Measurements from ENCODE around the gene SNRNP35.
"Not testable (repeated sequence)": the region's sequence is repeated elsewhere in the genome, so short reads cannot be mapped to it uniquely, and the experiment has no call there.

SNRNP35 gene

DNA sequence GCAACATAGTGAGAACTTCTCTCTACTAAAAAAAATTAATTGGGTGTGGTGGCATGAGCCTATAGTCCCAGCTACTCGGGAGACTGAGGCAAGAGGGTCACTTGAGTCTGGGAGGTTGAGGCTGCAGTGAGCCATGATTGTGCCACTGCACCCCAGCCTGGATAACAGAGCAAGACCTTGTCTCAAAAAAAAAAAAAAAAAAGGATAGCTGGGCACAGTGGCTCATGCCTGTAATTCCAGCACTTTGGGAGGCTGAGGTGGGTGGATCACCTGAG lies 5.7 kb upstream of the SNRNP35 start:
- H3K4me2 ChIP-seq (ENCODE audit: low read length); H3K27me3 ChIP-seq (ENCODE audit: control insufficient read depth, insufficient read depth, low read length): not testable (repeated sequence)

DNA sequence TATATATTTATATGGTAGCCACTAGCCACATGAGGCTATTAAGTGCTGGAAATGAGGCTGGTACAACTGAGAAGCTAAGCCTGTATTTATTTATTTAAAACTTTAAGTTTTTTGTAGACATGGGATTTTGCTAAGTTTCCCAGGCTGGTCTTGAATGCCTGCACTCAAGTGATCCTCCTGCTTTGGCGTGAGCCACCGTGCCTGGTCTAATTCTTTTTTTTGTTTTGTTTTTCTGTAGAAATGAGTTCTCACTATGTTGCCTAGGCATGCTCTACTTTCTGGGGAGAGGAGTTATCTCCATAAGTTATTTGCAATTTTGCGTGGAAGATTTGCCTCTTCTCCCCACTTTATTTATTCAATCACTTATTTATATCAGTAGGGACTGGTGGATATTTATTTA lies 4.8 kb upstream of the SNRNP35 start:
- no peak overlapping the region for H3K9ac ChIP-seq (ENCODE audit: low read depth, low read length)
- H3K4me1 ChIP-seq (ENCODE audit: control insufficient read depth, insufficient read depth, low read length), result peaks cover 4% of the 10 kb centered on the region
- no peaks in the 10 kb centered on the region for H3K27me3 ChIP-seq (ENCODE audit: control insufficient read depth, insufficient read depth, low read length)
- H3K9me3 ChIP-seq (replicated peaks; ENCODE audit: low read length), result no peaks in the 10 kb centered on the region
- no peak overlapping the region for H3K4me2 ChIP-seq (ENCODE audit: low read length)
- H3K4me3 ChIP-seq (ENCODE audit: low read length), result no peak overlapping the region
- no peaks in the 10 kb centered on the region for H3K36me3 ChIP-seq (ENCODE audit: insufficient read depth, low read length)

More for the DNA sequence above, 5.7 kb upstream of the SNRNP35 start:
- not testable (repeated sequence) for H3K4me3 ChIP-seq (ENCODE audit: low read length); H3K9ac ChIP-seq (ENCODE audit: low read depth, low read length); H3K4me1 ChIP-seq (ENCODE audit: control insufficient read depth, insufficient read depth, low read length); H3K9me3 ChIP-seq (replicated peaks; ENCODE audit: low read length); H3K36me3 ChIP-seq (ENCODE audit: insufficient read depth, low read length)

- H3K9me3 ChIP-seq (replicated peaks; ENCODE audit: low read length); H3K4me1 ChIP-seq (ENCODE audit: control insufficient read depth, insufficient read depth, low read length); H3K4me3 ChIP-seq (ENCODE audit: low read length); H3K4me2 ChIP-seq (ENCODE audit: low read length); H3K27me3 ChIP-seq (ENCODE audit: control insufficient read depth, insufficient read depth, low read length); H3K9ac ChIP-seq (ENCODE audit: low read depth, low read length): not testable (repeated sequence)
- H3K36me3 ChIP-seq (ENCODE audit: insufficient read depth, low read length), result peaks cover 28% of the 10 kb centered on the region
These were observed 5.2 kb downstream of the SNRNP35 start for GRCh38 chr12:123463174-123463573.

DNA sequence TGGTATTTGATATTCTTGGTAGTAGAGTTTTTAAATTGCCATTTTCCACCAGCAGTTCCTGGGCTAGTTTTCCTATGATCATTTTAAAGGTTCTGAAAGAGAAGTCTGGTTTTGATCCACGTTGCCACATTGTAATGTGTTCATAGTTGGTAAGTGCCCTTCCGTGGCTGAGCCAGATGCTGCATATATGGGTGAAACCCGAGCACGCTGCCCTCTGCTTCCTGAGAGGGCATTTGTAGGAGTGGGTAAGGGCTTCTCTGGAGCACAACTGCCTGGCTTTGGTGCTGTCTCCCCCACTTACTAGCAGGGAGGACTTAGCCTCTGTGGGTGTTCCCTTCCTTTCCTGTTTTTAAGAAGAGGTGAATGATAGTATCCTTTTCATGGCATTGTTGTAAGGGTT lies 7.1 kb downstream of the SNRNP35 start:
- Histone ChIP-seq H3K4me3 (ENCODE audit: low read length) (no peak overlapping the region), H3K4me1 (ENCODE audit: control insufficient read depth, insufficient read depth, low read length) (no peaks in the 10 kb centered on the region), H3K4me2 (ENCODE audit: low read length) (no peak overlapping the region), H3K9ac (ENCODE audit: low read depth, low read length) (no peak overlapping the region), H3K27me3 (ENCODE audit: control insufficient read depth, insufficient read depth, low read length) (no peaks in the 10 kb centered on the region), H3K36me3 (ENCODE audit: insufficient read depth, low read length) (peaks cover 41% of the 10 kb centered on the region), H3K9me3 (replicated peaks; ENCODE audit: low read length) (no peaks in the 10 kb centered on the region)

DNA sequence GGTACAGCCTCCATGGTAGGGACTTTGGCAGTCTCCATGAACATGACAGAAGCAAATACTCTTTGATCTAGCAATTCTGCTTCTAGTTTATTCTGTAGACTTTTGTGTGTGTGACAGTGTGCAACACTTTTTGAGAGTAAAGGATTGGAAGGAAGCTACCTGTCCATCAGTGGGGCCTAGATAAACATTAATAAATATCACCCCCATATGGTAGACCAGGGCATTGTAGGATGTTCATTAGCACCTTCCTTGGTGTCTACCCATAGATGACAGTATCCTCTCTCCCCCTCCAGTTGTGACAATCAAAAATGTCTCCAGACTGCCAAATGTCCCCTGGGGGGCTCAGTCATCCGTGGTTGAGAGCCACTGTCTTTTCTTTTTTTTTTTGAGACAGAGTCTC lies 10.8 kb downstream of the SNRNP35 start:
- Histone ChIP-seq H3K4me1 (ENCODE audit: control insufficient read depth, insufficient read depth, low read length) (peaks cover 7% of the 10 kb centered on the region), H3K9ac (ENCODE audit: low read depth, low read length) (no peak overlapping the region), H3K27me3 (ENCODE audit: control insufficient read depth, insufficient read depth, low read length) (no peaks in the 10 kb centered on the region), H3K9me3 (replicated peaks; ENCODE audit: low read length) (no peaks in the 10 kb centered on the region), H3K36me3 (ENCODE audit: insufficient read depth, low read length) (peaks cover 52% of the 10 kb centered on the region), H3K4me2 (ENCODE audit: low read length) (no peak overlapping the region), H3K4me3 (ENCODE audit: low read length) (no peak overlapping the region)

DNA sequence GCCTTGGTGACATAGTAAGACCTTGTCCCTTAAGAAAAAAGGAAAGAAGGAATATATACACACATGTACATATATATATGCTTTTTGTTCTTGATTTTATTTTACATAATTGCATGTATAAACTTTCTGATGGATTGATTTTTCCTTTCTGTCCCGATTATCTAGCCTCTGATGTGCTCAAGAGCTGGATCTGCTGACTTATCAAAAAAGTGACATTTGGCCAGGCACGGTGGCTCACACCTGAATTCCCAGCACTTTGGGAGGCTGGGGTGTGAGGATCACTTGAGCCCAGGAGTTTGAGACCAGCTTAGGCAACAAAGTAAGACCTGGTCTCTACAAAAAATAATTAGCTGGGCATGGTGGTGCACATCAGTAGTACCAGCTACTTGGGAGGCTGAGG lies 12.0 kb downstream of the SNRNP35 start:
- no peaks in the 10 kb centered on the region for H3K27me3 ChIP-seq (ENCODE audit: control insufficient read depth, insufficient read depth, low read length)
- no peak overlapping the region for H3K4me3 ChIP-seq (ENCODE audit: low read length)
- H3K4me2 ChIP-seq (ENCODE audit: low read length), result no peak overlapping the region
- H3K9ac ChIP-seq (ENCODE audit: low read depth, low read length), result no peak overlapping the region
- H3K36me3 ChIP-seq (ENCODE audit: insufficient read depth, low read length), result peaks cover 51% of the 10 kb centered on the region
- H3K4me1 ChIP-seq (ENCODE audit: control insufficient read depth, insufficient read depth, low read length), result peaks cover 7% of the 10 kb centered on the region
- H3K9me3 ChIP-seq (replicated peaks; ENCODE audit: low read length), result no peaks in the 10 kb centered on the region

DNA sequence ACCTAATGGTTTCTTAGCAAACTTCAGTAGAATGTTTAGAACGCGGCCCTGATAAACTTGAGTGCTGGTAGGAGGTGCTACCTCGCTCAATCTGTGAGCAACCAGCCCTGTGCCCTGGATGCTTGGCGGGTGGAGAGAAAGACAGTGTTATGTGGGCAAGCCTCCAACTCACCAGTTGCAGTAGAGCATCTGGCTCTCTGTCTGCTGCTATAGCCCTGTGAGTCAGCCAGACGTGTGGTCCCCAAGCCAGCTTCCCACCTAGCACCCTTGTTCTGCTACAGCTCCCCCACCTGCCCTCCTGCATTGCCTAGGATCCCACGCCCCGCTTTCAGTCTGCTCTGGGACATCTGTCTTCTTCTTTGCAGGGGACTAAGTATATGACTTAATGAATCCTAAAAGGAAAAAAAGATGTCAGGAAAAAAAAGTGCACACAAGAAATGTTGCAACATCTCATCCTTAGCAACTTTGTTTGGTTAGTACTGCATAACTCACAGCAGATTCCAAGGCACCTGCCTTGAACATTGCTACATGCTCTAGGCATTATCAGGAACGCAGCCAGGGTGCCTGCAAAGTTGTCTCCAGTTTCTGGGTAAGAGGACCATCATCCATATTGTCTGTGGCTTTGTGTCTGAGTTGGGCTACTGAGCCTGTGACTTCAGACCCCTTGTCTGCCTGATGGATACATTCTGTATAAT lies 13.6 kb downstream of the SNRNP35 start:
- H3K4me3 ChIP-seq (ENCODE audit: low read length), result no peak overlapping the region
- H3K4me1 ChIP-seq (ENCODE audit: control insufficient read depth, insufficient read depth, low read length), result peaks cover 7% of the 10 kb centered on the region
- H3K36me3 ChIP-seq (ENCODE audit: insufficient read depth, low read length), result peaks cover 41% of the 10 kb centered on the region
- no peaks in the 10 kb centered on the region for H3K27me3 ChIP-seq (ENCODE audit: control insufficient read depth, insufficient read depth, low read length)
- H3K4me2 ChIP-seq (ENCODE audit: low read length), result no peak overlapping the region
- no peaks in the 10 kb centered on the region for H3K9me3 ChIP-seq (replicated peaks; ENCODE audit: low read length)
- H3K9ac ChIP-seq (ENCODE audit: low read depth, low read length), result no peak overlapping the region

DNA sequence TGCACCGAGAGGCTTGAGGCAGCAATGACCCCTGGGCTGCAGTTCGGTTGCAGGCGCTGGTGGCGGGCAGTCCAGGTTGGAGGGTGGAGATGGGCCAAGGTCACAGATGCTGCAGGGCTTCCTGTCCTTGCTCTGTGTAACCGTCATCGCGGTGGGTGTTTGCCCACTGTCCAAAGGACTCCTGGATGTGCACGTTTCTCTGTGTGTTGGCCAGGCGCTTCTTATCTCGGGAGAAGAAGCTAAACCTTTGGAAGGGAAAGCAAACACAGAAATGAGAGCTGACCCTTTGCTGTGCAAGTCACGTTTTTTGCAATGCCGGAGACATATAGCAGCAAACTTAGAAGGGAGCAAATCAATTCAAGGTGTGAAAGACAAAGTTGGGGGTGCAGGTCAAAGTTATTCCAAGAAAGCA lies 14.5 kb downstream of the SNRNP35 start:
- H3K4me3 ChIP-seq (ENCODE audit: low read length), result no peak overlapping the region
- H3K27me3 ChIP-seq (ENCODE audit: control insufficient read depth, insufficient read depth, low read length), result no peaks in the 10 kb centered on the region
- no peak overlapping the region for H3K4me2 ChIP-seq (ENCODE audit: low read length)
- H3K9me3 ChIP-seq (replicated peaks; ENCODE audit: low read length), result no peaks in the 10 kb centered on the region
- H3K9ac ChIP-seq (ENCODE audit: low read depth, low read length), result no peak overlapping the region
- peaks cover 43% of the 10 kb centered on the region for H3K36me3 ChIP-seq (ENCODE audit: insufficient read depth, low read length)
- peaks cover 7% of the 10 kb centered on the region for H3K4me1 ChIP-seq (ENCODE audit: control insufficient read depth, insufficient read depth, low read length)

- H3K4me3 ChIP-seq (ENCODE audit: low read length), result no peak overlapping the region
- H3K4me2 ChIP-seq (ENCODE audit: low read length), result no peak overlapping the region
- H3K27me3 ChIP-seq (ENCODE audit: control insufficient read depth, insufficient read depth, low read length), result no peaks in the 10 kb centered on the region
- H3K36me3 ChIP-seq (ENCODE audit: insufficient read depth, low read length), result peaks cover 31% of the 10 kb centered on the region
- no peak overlapping the region for H3K9ac ChIP-seq (ENCODE audit: low read depth, low read length)
- H3K4me1 ChIP-seq (ENCODE audit: control insufficient read depth, insufficient read depth, low read length), result peaks cover 23% of the 10 kb centered on the region
- no peaks in the 10 kb centered on the region for H3K9me3 ChIP-seq (replicated peaks; ENCODE audit: low read length)
These were observed 16.7 kb downstream of the SNRNP35 start for GRCh38 chr12:123474485-123475245.

GRCh38 chr12:123475246-123475703 lies 17.3 kb downstream of the SNRNP35 start:
- no peak overlapping the region for H3K9ac ChIP-seq (ENCODE audit: low read depth, low read length)
- no peaks in the 10 kb centered on the region for H3K27me3 ChIP-seq (ENCODE audit: control insufficient read depth, insufficient read depth, low read length)
- no peak overlapping the region for H3K4me3 ChIP-seq (ENCODE audit: low read length)
- no peaks in the 10 kb centered on the region for H3K9me3 ChIP-seq (replicated peaks; ENCODE audit: low read length)
- peaks cover 25% of the 10 kb centered on the region for H3K36me3 ChIP-seq (ENCODE audit: insufficient read depth, low read length)
- no peak overlapping the region for H3K4me2 ChIP-seq (ENCODE audit: low read length)
- H3K4me1 ChIP-seq (ENCODE audit: control insufficient read depth, insufficient read depth, low read length), result peaks cover 27% of the 10 kb centered on the region

DNA sequence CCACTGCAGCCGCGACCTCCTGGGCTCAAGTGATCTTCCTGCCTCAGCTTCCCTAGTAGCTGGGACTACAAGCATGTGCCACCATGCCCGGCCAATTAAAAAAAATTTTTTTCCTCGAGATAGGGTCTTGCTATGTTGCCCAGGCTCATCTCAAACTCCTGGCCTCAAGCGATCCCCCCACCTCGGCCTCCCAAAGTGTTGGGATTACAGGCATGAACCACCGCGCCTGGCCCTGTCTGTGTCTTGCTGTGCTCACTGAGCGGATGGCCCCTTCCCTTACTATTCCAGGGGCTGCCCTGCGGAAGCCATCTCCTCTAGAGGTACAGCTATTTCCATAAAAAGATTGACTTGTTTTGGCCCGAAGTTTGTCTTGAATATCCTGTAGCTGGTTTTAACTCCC lies 20.1 kb downstream of the SNRNP35 start:
- H3K9me3 ChIP-seq (replicated peaks; ENCODE audit: low read length), result no peaks in the 10 kb centered on the region
- peak overlapping the region; percentile 53 for H3K4me2 ChIP-seq (ENCODE audit: low read length)
- peaks cover 14% of the 10 kb centered on the region for H3K36me3 ChIP-seq (ENCODE audit: insufficient read depth, low read length)
- H3K9ac ChIP-seq (ENCODE audit: low read depth, low read length), result no peak overlapping the region
- peaks cover 23% of the 10 kb centered on the region for H3K4me1 ChIP-seq (ENCODE audit: control insufficient read depth, insufficient read depth, low read length)
- H3K27me3 ChIP-seq (ENCODE audit: control insufficient read depth, insufficient read depth, low read length), result no peaks in the 10 kb centered on the region
- no peak overlapping the region for H3K4me3 ChIP-seq (ENCODE audit: low read length)

- Histone ChIP-seq H3K36me3 (ENCODE audit: insufficient read depth, low read length) (peaks cover 21% of the 10 kb centered on the region), H3K27me3 (ENCODE audit: control insufficient read depth, insufficient read depth, low read length) (no peaks in the 10 kb centered on the region), H3K9ac (ENCODE audit: low read depth, low read length) (peak overlapping the region; percentile 60), H3K4me2 (ENCODE audit: low read length) (peak overlapping the region; percentile 53), H3K4me1 (ENCODE audit: control insufficient read depth, insufficient read depth, low read length) (peaks cover 23% of the 10 kb centered on the region), H3K9me3 (replicated peaks; ENCODE audit: low read length) (no peaks in the 10 kb centered on the region), H3K4me3 (ENCODE audit: low read length) (peak overlapping the region; percentile 35)
These were observed 20.8 kb downstream of the SNRNP35 start for GRCh38 chr12:123478762-123479161.

Data from skeletal muscle satellite cell (primary cell).